Right forelimb (tissue), 1 donor: ENCODE results near the gene MATK.

Experiments
- DNase-seq: peaks from one replicate; pipeline ENCODE4 v3.0.0-alpha.2; 2018

The MATK gene

GRCh38 chr19:3785451-3785937 is 687 bp downstream of the MATK start:
- DNase-seq = no peak

- DNase-seq = no peak
These were observed 1.4 kb downstream of the MATK start for GRCh38 chr19:3784607-3785450.

- no peak for DNase-seq
These were observed 2.3 kb downstream of the MATK start for GRCh38 chr19:3783660-3784584.

GRCh38 chr19:3782903-3783302 is 3.3 kb downstream of the MATK start:
- DNase-seq = no peak

- DNase-seq = no peak
These were observed 3.9 kb downstream of the MATK start for GRCh38 chr19:3782330-3782729.

GRCh38 chr19:3781603-3782002 is 4.6 kb downstream of the MATK start:
- DNase-seq = no peak

GRCh38 chr19:3780786-3781304 is 5.3 kb downstream of the MATK start:
- no peak for DNase-seq

GRCh38 chr19:3778899-3779723 is 7.1 kb downstream of the MATK start:
- no peak for DNase-seq

- DNase-seq = no peak
These were observed 7.9 kb downstream of the MATK start for GRCh38 chr19:3778104-3778867.

- no peak for DNase-seq
These were observed 9.6 kb downstream of the MATK start for GRCh38 chr19:3776479-3777040.

GRCh38 chr19:3775831-3776230 is 10.3 kb downstream of the MATK start:
- no peak for DNase-seq

GRCh38 chr19:3775374-3775711 is 10.8 kb downstream of the MATK start:
- no peak for DNase-seq

- DNase-seq = no peak
These were observed 11.4 kb downstream of the MATK start for GRCh38 chr19:3774621-3775373.

GRCh38 chr19:3773814-3774515 is 12.2 kb downstream of the MATK start:
- DNase-seq = no peak

- no peak for DNase-seq
These were observed 14.2 kb downstream of the MATK start, which contains the start of gene RAX2 for GRCh38 chr19:3771906-3772455. Gene RAX2, minus strand, starts transcription at chr19:3772228. Its CDS starts 486 bp downstream, at chr19:3771742.

GRCh38 chr19:3771000-3771905 is 14.9 kb downstream of the MATK start:
- DNase-seq = no peak

GRCh38 chr19:3770136-3770999 is 15.8 kb downstream of the MATK start:
- DNase-seq = no peak
